NCI-H345 (cell line): ENCODE data around the gene MAMDC4.
"Not testable (repeated sequence)": the region's sequence is repeated elsewhere in the genome, so short reads cannot be mapped to it uniquely, and the experiment has no call there.

Experiments used
- DNase-seq: peaks from one replicate; lab custom pipeline; 2025; lab: John Stamatoyannopoulos, UW

MAMDC4 gene

GRCh38 chr9:136825295-136826187 is 26.6 kb upstream of the MAMDC4 start:
- DNase-seq = no peak

- DNase-seq = no peak
Observed at GRCh38 chr9:136826188-136826541, 26.0 kb upstream of the MAMDC4 start.

- DNase-seq = no peak
Observed at GRCh38 chr9:136826703-136827582, 25.2 kb upstream of the MAMDC4 start.

GRCh38 chr9:136827794-136828473 is 24.2 kb upstream of the MAMDC4 start:
- DNase-seq = no peak

GRCh38 chr9:136828474-136829140 is 23.5 kb upstream of the MAMDC4 start:
- no peak for DNase-seq

- no peak for DNase-seq
Observed at GRCh38 chr9:136829412-136829811, 22.7 kb upstream of the MAMDC4 start.

GRCh38 chr9:136829981-136830885 is 21.9 kb upstream of the MAMDC4 start:
- no peak for DNase-seq

- DNase-seq = no peak
Observed at GRCh38 chr9:136831002-136831719, 21.0 kb upstream of the MAMDC4 start.

GRCh38 chr9:136831720-136832104 is 20.4 kb upstream of the MAMDC4 start:
- no peak for DNase-seq

- no peak for DNase-seq
Observed at GRCh38 chr9:136832581-136832980, 19.6 kb upstream of the MAMDC4 start.

GRCh38 chr9:136833381-136834048 is 18.6 kb upstream of the MAMDC4 start:
- not testable (repeated sequence) for DNase-seq

GRCh38 chr9:136835162-136835931 is 16.8 kb upstream of the MAMDC4 start:
- DNase-seq = no peak

GRCh38 chr9:136835932-136836904 is 15.9 kb upstream of the MAMDC4 start:
- no peak for DNase-seq

GRCh38 chr9:136837146-136837855 is 14.8 kb upstream of the MAMDC4 start:
- DNase-seq = no peak

- not testable (repeated sequence) for DNase-seq
Observed at GRCh38 chr9:136837856-136838277, 14.3 kb upstream of the MAMDC4 start.

- no peak for DNase-seq
Observed at GRCh38 chr9:136838314-136839228, 13.6 kb upstream of the MAMDC4 start.
